LNCAP (cell line): ENCODE results near the gene NDUFS4.

Experiments
- CTCF ChIP-seq: fragments of 450-650 bp; IDR thresholded peaks from 2 replicates; pipeline ENCODE4 v1.5.1; 2017; ENCODE audit warnings: mild to moderate bottlenecking

NDUFS4 gene

DNA sequence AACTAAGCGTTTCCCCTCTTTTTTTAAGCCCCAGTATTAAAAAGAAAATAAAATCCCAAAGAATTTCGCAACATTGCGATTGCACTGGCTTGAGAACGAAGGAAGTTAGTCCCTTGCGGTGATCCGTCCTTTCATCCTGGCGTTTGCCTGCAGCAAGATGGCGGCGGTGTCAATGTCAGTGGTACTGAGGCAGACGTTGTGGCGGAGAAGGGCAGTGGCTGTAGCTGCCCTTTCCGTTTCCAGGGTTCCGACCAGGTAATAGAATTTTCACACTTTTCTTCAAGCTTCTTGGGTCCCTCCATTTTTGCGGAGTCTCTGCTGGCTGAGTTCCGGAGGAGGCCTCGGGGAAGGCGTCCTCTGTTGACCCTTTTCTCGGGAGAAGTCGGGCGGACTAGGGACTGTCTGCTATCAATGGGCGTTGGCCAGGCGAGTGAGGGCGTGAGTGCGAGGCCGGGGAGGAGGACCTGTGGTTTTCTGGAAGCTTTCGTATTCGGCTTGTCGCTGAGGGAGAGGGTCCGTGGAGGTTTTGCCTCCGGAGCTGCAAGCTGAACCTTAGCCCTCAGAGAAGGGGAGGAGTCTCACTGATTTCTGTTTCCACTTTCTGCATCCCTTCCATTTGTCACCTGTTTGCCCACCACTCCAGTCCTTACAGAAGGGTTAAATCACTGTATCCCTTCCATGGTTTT is at the start of gene NDUFS4:
TSS of gene NDUFS4 (plus strand) at position 134 of the 686 bp plus-strand sequence. CDS start at position 158, 24 bp downstream.
- TF ChIP-seq CTCF, result no peak

DNA sequence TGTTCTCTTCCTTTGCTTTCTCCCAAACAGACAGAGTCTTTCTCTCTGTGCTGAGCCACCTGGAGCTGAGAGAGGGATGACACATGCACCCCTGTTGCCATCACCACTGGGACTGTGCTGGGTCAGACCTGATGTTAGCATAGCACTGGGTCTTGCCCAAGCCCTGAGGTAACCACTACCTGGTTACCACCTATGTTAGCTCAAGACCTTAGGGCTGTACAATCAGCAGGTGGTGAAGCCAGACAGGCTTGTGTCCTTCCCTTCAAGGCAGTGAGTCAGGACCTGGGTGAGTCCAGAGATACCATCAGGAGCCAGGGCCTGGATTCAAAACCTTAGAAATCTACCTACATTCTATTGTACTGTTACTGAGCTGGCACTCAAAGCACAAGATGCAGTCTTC is 47.9 kb upstream of the NDUFS4 start:
- no peak for TF ChIP-seq CTCF

DNA sequence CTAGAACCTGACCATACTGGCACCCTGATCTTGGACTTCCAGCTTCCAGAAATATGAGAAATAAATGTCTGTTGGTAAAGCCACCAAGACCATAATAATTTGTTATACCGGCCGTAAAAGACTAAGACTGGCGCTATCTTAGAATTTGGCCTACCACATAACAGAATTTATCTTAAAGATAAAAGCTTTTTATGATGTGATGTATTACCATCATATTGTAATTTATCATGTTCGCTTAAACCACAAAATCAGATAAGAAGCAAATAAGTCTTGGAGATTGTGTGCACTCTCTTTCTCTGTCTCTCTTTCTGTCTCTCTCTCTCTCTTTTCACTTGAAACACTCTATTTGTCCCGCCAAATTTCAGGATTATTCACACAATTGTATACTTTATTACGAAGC is 44.5 kb upstream of the NDUFS4 start:
- TF ChIP-seq CTCF, result no peak

DNA sequence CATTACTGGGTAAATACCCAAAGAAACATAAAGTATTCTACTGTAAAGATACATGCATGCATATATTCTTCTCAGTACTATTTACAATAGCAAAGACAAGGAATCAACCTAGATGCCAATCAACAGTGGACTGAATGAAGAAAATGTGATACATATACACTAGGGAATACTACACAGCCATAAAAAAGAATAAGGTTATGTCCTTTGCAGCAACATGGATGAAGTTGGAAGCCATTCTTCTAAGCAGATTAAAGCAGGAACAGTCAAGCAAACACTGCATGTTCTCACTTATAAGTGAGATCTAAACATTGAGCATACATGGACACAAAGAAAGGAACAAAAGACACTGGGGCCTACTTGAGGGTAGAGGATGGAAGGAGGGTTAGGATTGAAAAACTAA is 39.6 kb upstream of the NDUFS4 start:
- no peak for TF ChIP-seq CTCF

DNA sequence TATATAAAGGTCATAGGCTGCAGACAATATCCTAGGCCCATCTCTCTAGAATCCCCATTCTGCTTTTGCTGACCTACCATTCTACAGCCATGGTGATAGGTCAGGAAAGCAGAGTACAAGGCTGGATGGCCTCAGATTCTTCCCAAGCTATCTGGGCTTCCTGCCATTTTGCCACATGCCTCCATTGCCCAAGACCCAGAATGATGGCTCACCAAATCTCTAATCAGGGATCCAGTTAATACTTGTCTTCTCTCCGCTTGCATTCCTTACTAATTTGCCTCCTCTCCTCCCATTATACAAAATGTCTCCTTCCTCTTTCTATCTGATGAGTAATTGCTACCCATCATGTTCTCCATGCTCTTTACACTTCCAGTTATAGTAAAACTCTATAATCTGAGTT is 22.7 kb upstream of the NDUFS4 start:
- no peak for TF ChIP-seq CTCF

- TF ChIP-seq CTCF, result no peak
These were observed 18.6 kb upstream of the NDUFS4 start for GRCh38 chr5:53541859-53542258.

GRCh38 chr5:53542926-53543325 is 17.5 kb upstream of the NDUFS4 start:
- TF ChIP-seq CTCF, result no peak

DNA sequence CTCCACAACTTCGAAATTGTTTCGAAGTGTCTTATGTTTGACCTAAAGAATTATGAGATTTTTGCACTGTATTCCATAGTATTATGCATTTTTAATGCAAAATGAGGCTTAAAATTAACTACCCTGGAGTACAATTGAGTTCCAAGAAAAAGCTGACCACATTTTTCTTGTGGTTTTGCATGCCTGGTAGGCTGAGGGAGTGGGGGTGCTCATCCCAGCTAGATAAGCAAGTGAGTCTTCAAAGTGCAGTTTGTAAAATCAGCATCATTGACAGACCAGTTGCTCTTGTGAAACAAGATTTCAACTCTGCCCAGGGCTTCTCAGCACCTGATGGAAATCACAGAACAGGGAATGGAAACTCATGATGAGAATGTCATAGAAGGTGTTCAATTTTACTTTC is 17.0 kb upstream of the NDUFS4 start:
- no peak for TF ChIP-seq CTCF
